Measurements from ENCODE around the gene LTF. TPM values are rescaled to one million over a fixed set of nuclear protein-coding genes. Genes with fewer than 3 reads are reported as not detected.
"Not testable (repeated sequence)": the region's sequence is repeated elsewhere in the genome, so short reads cannot be mapped to it uniquely, and the experiment has no call there.

The LTF gene
- total and polyA plus RNA-seq, 10 of the 15 experiments (the other 5 are each of a cell fraction or from before 2014, with no cell fraction given) = 0.03 to 0.31 TPM; not detected in 8

- H2AFZ ChIP-seq (ENCODE audit: control insufficient read depth, low read depth, low read length); RAD21 ChIA-PET (ENCODE audit: unreplicated experiment); FAIRE-seq; DNase-seq (ENCODE audit: low read depth, low spot score); H3K9ac ChIP-seq (ENCODE audit: control insufficient read depth, insufficient read depth, low read length); H3K79me2 ChIP-seq (ENCODE audit: control insufficient read depth, insufficient read depth, low read length); SMC1A ChIA-PET (ENCODE audit: uncharacterized antibody, unreplicated experiment); H3K4me1 ChIP-seq (ENCODE audit: control insufficient read depth, insufficient read depth, low read length); intact Hi-C loops (cut with micrococcal nuclease; ENCODE audit: unreplicated experiment); H3K4me3 ChIP-seq; H3K36me3 ChIP-seq (ENCODE audit: control insufficient read depth in 2 of 2, insufficient read depth in 2 of 2, low read length in 1 of 2); ATAC-seq; POLR2A ChIA-PET; H3K4me2 ChIP-seq (ENCODE audit: control insufficient read depth, insufficient read depth); H3K27ac ChIP-seq (ENCODE audit: control insufficient read depth, insufficient read depth); H3K9me3 ChIP-seq (replicated peaks; ENCODE audit: control insufficient read depth, insufficient read depth, low read length); BruUV-seq (replicated peaks); in situ Hi-C loops (cut with MboI); H4K20me1 ChIP-seq (ENCODE audit: control insufficient read depth, insufficient read depth); H3K27me3 ChIP-seq (replicated peaks in 1 of 2; ENCODE audit: control insufficient read depth in 2 of 2, insufficient read depth in 2 of 2, low read length in 1 of 2): not testable (repeated sequence)
- CTCF ChIA-PET = interaction anchor here (1.2 kb wide), 1 partner anchor 357 kb away, joined by 3 read pairs; no protein-coding TSS in a partner anchor
- WGBS (ENCODE audit: insufficient coverage, insufficient replicate concordance, low lambda C conversion rate, missing lambda C conversion rate) = 2% methylated on average over 4 of the region's 4 CpGs
Observed at GRCh38 chr3:46433118-46433517, 31.6 kb downstream of the LTF start.

GRCh38 chr3:46431905-46432304 is 32.8 kb downstream of the LTF start:
- WGBS (ENCODE audit: insufficient coverage, insufficient replicate concordance, low lambda C conversion rate, missing lambda C conversion rate) = 81% methylated on average over 5 of the region's 5 CpGs
- CTCF ChIA-PET = interaction anchor here (1.2 kb wide), 1 partner anchor 355 kb away, joined by 3 read pairs; no protein-coding TSS in a partner anchor
- H4K20me1 ChIP-seq (ENCODE audit: control insufficient read depth, insufficient read depth); RAD21 ChIA-PET (ENCODE audit: unreplicated experiment); POLR2A ChIA-PET; in situ Hi-C loops (cut with MboI); ATAC-seq; H3K27me3 ChIP-seq (replicated peaks in 1 of 2; ENCODE audit: control insufficient read depth in 2 of 2, insufficient read depth in 2 of 2, low read length in 1 of 2); H3K4me3 ChIP-seq; SMC1A ChIA-PET (ENCODE audit: uncharacterized antibody, unreplicated experiment); H3K36me3 ChIP-seq (ENCODE audit: control insufficient read depth in 2 of 2, insufficient read depth in 2 of 2, low read length in 1 of 2); H3K9ac ChIP-seq (ENCODE audit: control insufficient read depth, insufficient read depth, low read length); FAIRE-seq; intact Hi-C loops (cut with micrococcal nuclease; ENCODE audit: unreplicated experiment); BruUV-seq (replicated peaks); H3K79me2 ChIP-seq (ENCODE audit: control insufficient read depth, insufficient read depth, low read length); H2AFZ ChIP-seq (ENCODE audit: control insufficient read depth, low read depth, low read length); DNase-seq (ENCODE audit: low read depth, low spot score); H3K4me1 ChIP-seq (ENCODE audit: control insufficient read depth, insufficient read depth, low read length); H3K4me2 ChIP-seq (ENCODE audit: control insufficient read depth, insufficient read depth); H3K9me3 ChIP-seq (replicated peaks; ENCODE audit: control insufficient read depth, insufficient read depth, low read length); H3K27ac ChIP-seq (ENCODE audit: control insufficient read depth, insufficient read depth): not testable (repeated sequence)

GRCh38 chr3:46430879-46431278 is 33.8 kb downstream of the LTF start:
- intact Hi-C loops (cut with micrococcal nuclease; ENCODE audit: unreplicated experiment); DNase-seq (ENCODE audit: low read depth, low spot score); H2AFZ ChIP-seq (ENCODE audit: control insufficient read depth, low read depth, low read length); POLR2A ChIA-PET; H3K36me3 ChIP-seq (ENCODE audit: control insufficient read depth in 2 of 2, insufficient read depth in 2 of 2, low read length in 1 of 2); H3K9ac ChIP-seq (ENCODE audit: control insufficient read depth, insufficient read depth, low read length); H3K79me2 ChIP-seq (ENCODE audit: control insufficient read depth, insufficient read depth, low read length); H4K20me1 ChIP-seq (ENCODE audit: control insufficient read depth, insufficient read depth); FAIRE-seq; in situ Hi-C loops (cut with MboI); H3K4me3 ChIP-seq; RAD21 ChIA-PET (ENCODE audit: unreplicated experiment); H3K4me2 ChIP-seq (ENCODE audit: control insufficient read depth, insufficient read depth); H3K27me3 ChIP-seq (replicated peaks in 1 of 2; ENCODE audit: control insufficient read depth in 2 of 2, insufficient read depth in 2 of 2, low read length in 1 of 2); BruUV-seq (replicated peaks); ATAC-seq; H3K9me3 ChIP-seq (replicated peaks; ENCODE audit: control insufficient read depth, insufficient read depth, low read length); H3K27ac ChIP-seq (ENCODE audit: control insufficient read depth, insufficient read depth); CTCF ChIA-PET; H3K4me1 ChIP-seq (ENCODE audit: control insufficient read depth, insufficient read depth, low read length): not testable (repeated sequence)
- 47% methylated on average over 1 of the region's 1 CpG for WGBS (ENCODE audit: insufficient coverage, insufficient replicate concordance, low lambda C conversion rate, missing lambda C conversion rate)
- SMC1A ChIA-PET (ENCODE audit: uncharacterized antibody, unreplicated experiment) = interaction anchor here (0.8 kb wide), 2 partner anchors 16 to 62 kb away, joined by 3 read pairs; no protein-coding TSS in a partner anchor

All from GM12878 (cell line).